T47D (cell line): ENCODE results near the gene MAP1A.

ENCODE experiments used
- DNase-seq, 2 experiments: peaks; one replicate each; pipeline versions ENCODE4 v3.0.0 to v3.0.0-alpha.2; 2011 to 2012; ENCODE audit warnings: low read depth in 1 of 2, low spot score in 1 of 2
- JUND ChIP-seq: IDR thresholded peaks from 2 replicates; pipeline ENCODE4 v1.6.1; 2012; ENCODE audit warnings: low read depth
- in situ Hi-C: cut with HindIII; loops from 2 replicates; pipeline ENCODE4 v1.10.0; 2016; ENCODE audit warnings: low sequenced_read_pairs, low pct_unique_long_range_greater_than_20kb

MAP1A gene

DNA sequence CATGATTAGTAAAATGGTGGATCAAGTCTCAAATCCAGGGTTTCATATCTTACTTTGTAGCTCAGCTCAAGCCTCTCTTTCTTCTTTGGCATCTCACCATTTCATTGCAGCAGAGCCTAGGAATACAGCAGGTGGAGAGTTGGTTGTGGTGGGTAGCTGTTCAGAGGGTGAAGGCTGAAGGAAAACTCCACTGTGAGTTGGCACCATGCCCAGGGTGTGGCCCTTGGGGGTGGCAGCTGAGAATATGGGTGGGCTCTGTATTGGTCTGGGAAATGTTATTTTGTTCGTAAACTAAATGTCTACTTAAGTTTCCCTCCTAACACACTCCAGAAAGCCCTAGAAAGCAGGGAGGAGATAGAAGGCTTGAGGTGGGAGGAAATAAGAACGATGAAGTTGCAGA, 1.7 kb upstream of the MAP1A start:
- TF ChIP-seq JUND, result no peak
- no peak for DNase-seq
- in situ Hi-C loops, result no loop called here

- no peak for TF ChIP-seq JUND
- in situ Hi-C loops, result no loop called here
- no peak for DNase-seq
These were observed 1.2 kb upstream of the MAP1A start for GRCh38 chr15:43516185-43516584.

DNA sequence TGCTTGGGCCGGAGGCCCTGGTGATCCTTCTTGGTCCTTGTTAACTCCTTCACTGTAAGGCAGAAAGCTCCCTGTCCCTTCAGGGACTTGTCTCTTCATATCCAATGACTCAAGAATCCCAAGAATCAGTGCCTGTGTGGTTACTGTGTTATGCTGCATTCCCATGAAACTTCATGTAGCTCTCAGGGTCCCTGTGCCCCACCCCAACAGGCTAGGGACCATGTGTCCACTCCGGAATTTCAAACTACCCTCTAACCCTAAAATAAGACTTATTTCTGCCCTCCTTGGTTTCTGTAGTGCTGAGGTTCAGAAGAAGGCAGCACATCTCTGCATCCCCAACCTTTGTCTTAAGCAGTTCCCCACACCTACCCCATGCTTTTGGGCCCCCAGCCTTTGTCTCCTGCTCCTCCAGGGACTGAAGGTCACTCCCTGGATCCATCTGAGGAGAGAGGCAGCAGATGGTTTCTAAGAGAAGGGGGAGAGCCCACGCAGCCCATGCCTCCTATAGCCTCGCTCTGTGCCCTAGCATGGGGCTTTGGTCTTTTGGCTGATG, 531 bp upstream of the MAP1A start:
- no peak for DNase-seq
- TF ChIP-seq JUND, result no peak
- in situ Hi-C loops, result no loop called here

DNA sequence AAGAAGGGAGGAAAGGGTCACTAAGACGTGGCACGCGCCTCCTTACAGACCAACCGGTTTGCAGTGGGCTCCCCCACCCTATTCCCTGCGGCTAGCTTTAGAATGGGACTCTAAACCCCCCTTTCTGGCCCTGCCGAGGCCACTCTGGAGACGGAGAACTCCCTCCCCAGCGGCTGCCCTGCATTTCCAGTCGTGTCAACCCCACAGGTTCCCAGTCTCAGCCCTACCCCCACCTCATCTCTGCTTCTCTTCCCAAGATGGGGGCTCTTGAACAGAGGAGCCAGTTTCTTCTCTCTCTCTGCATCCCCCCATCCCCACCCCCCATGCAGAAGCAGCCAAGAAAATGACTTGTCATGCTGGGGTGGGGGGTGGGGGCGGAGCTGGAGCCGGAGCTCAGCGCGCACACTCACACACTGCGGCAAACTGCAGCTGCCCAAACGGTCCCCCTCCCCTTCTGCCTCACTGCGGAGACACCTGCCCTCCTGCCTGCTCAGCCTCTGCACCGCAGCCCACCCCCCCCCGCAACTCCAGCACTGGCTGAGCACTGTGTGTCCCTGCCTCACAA, 871 bp downstream of the MAP1A start:
- peak; percentile 18 to 25 for DNase-seq
- in situ Hi-C loops, result no loop called here
- TF ChIP-seq JUND, result no peak

DNA sequence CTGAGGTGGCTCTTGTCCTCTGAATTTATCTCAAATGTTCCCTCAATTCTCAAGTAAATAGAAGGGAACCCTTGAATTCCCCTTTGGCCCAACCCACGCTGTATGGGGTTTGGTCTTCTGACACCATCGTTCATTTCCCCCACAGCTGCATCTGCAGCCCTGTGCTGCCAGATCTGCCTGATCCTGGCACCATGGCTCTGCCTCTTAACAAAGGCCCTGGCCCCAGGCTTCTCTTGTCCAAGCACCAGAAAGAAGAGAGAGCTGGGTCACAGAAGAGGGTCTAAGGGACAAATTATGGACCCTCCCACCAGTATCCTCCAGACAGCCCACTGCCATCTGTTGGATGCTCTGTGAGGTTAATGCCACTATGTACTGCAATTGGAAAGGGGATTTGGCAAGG, 1.8 kb downstream of the MAP1A start:
- TF ChIP-seq JUND, result no peak
- DNase-seq, result no peak
- in situ Hi-C loops, result no loop called here

DNA sequence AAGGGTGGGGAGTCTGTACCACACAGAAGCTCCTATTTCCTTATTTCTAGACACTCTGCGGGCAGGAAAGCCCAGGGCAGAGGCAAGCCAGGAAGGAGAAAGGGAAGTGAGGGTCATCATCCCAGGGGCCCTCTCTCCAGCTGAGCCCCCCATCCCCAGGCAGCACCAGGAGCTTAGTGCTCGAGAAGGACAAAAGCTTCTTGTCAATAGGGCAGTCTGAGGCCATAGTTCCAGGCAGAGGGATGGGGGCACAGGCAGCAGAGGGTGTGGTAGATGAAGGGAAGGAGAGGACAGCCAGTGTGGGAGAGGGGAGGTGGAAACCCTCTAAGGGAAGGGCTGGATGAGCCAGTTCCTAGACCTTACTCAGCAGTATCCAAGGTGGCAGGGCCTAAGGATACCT, 2.7 kb downstream of the MAP1A start:
- no peak for TF ChIP-seq JUND
- no peak for DNase-seq
- in situ Hi-C loops, result no loop called here

GRCh38 chr15:43521419-43521818, 4.0 kb downstream of the MAP1A start:
- in situ Hi-C loops, result no loop called here
- no peak for TF ChIP-seq JUND
- no peak for DNase-seq

DNA sequence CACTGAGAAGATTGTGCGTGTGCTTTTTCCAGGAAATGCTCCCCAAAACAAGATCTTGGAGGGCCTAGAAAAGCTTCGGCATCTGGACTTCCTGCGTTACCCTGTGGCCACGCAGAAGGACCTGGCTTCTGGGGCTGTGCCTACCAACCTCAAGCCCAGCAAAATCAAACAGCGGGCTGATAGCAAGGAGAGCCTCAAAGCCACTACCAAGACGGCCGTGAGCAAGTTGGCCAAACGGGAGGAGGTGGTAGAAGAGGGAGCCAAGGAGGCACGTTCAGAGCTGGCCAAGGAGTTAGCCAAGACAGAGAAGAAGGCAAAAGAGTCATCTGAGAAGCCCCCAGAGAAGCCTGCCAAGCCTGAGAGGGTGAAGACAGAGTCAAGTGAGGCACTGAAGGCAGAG, 4.8 kb downstream of the MAP1A start:
- no peak for DNase-seq
- in situ Hi-C loops, result no loop called here
- TF ChIP-seq JUND, result no peak

DNA sequence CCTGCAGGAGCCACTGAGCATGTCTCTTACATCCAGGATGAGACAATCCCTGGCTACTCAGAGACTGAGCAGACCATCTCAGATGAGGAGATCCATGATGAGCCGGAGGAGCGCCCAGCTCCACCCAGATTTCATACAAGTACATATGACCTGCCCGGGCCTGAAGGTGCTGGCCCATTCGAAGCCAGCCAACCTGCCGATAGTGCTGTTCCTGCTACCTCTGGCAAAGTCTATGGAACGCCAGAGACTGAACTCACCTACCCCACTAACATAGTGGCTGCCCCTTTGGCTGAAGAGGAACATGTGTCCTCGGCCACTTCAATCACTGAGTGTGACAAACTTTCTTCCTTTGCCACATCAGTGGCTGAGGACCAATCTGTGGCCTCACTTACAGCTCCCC, 6.2 kb downstream of the MAP1A start:
- DNase-seq, result no peak
- in situ Hi-C loops, result no loop called here
- no peak for TF ChIP-seq JUND

- TF ChIP-seq JUND, result no peak
- in situ Hi-C loops, result no loop called here
- DNase-seq, result no peak
These were observed 6.9 kb downstream of the MAP1A start for GRCh38 chr15:43524254-43524845.

GRCh38 chr15:43525131-43525530, 7.7 kb downstream of the MAP1A start:
- DNase-seq, result no peak
- no peak for TF ChIP-seq JUND
- in situ Hi-C loops, result no loop called here

GRCh38 chr15:43526261-43526930, 9.0 kb downstream of the MAP1A start:
- DNase-seq, result no peak
- no peak for TF ChIP-seq JUND
- in situ Hi-C loops, result no loop called here

- no peak for DNase-seq
- no peak for TF ChIP-seq JUND
- in situ Hi-C loops, result no loop called here
These were observed 9.8 kb downstream of the MAP1A start for GRCh38 chr15:43527016-43527801.
